ENCODE measurements around the gene TBPL1. TPM values are rescaled to one million over a fixed set of nuclear protein-coding genes. Genes with fewer than 3 reads are reported as not detected.

TBPL1 gene
- total RNA-seq, 1 experiment from 2014 or later, result 42.1 TPM

GRCh38 chr6:133952815-133953633 lies at the start of gene TBPL1 (continued):
- TF ChIP-seq E2F5 (CRISPR knock-in tag; IDR thresholded peaks at IDR 0.05), result peak; percentile 29; the same call in 1 of the 2 replicates
- TF ChIP-seq SMAD3 (CRISPR knock-in tag; IDR thresholded peaks at IDR 0.05; ENCODE audit: borderline replicate concordance), result no peak
- TF ChIP-seq JAZF1 (CRISPR knock-in tag; IDR thresholded peaks at IDR 0.05), result no peak
- TF ChIP-seq ZNF232 (CRISPR knock-in tag; IDR thresholded peaks at IDR 0.05), result no peak; the same call in 1 of the 2 replicates
- TF ChIP-seq FOXK1 (CRISPR knock-in tag; IDR thresholded peaks at IDR 0.05), result peak; percentile 90
- peak; percentile 80; the same call in 1 of the 2 replicates for TF ChIP-seq KAT7 (CRISPR knock-in tag; IDR thresholded peaks at IDR 0.05; ENCODE audit: borderline replicate concordance)
- TF ChIP-seq HMGXB4 (CRISPR knock-in tag; IDR thresholded peaks at IDR 0.05), result peak; percentile 33; the same call in 1 of the 2 replicates
- TF ChIP-seq RORB (CRISPR knock-in tag; IDR thresholded peaks at IDR 0.05), result no peak
- no peak for TF ChIP-seq FOXJ3 (CRISPR knock-in tag; IDR thresholded peaks at IDR 0.05; ENCODE audit: borderline replicate concordance)
- TF ChIP-seq, protein P1, sequence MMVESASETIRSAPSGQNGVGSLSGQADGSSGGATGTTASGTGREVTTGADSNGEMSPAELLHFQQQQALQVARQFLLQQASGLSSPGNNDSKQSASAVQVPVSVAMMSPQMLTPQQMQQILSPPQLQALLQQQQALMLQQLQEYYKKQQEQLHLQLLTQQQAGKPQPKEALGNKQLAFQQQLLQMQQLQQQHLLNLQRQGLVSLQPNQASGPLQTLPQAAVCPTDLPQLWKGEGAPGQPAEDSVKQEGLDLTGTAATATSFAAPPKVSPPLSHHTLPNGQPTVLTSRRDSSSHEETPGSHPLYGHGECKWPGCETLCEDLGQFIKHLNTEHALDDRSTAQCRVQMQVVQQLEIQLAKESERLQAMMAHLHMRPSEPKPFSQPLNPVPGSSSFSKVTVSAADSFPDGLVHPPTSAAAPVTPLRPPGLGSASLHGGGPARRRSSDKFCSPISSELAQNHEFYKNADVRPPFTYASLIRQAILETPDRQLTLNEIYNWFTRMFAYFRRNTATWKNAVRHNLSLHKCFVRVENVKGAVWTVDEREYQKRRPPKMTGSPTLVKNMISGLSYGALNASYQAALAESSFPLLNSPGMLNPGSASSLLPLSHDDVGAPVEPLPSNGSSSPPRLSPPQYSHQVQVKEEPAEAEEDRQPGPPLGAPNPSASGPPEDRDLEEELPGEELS (CRISPR knock-in tag; IDR thresholded peaks at IDR 0.05), result peak; percentile 87
- TF ChIP-seq, protein P2, sequence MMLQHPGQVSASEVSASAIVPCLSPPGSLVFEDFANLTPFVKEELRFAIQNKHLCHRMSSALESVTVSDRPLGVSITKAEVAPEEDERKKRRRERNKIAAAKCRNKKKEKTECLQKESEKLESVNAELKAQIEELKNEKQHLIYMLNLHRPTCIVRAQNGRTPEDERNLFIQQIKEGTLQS (CRISPR knock-in tag; conservative IDR thresholded peaks at IDR 0.05), result no peak
- 0 out of 2 replicates have a peak, but pooled peaks have one; percentile 36 for TF ChIP-seq ZNF423 (CRISPR knock-in tag; IDR thresholded peaks at IDR 0.05)
- TF ChIP-seq, protein P3, sequence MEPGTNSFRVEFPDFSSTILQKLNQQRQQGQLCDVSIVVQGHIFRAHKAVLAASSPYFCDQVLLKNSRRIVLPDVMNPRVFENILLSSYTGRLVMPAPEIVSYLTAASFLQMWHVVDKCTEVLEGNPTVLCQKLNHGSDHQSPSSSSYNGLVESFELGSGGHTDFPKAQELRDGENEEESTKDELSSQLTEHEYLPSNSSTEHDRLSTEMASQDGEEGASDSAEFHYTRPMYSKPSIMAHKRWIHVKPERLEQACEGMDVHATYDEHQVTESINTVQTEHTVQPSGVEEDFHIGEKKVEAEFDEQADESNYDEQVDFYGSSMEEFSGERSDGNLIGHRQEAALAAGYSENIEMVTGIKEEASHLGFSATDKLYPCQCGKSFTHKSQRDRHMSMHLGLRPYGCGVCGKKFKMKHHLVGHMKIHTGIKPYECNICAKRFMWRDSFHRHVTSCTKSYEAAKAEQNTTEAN (CRISPR knock-in tag; IDR thresholded peaks at IDR 0.05), result peak; percentile 62; the same call in 1 of the 2 replicates
- no peak for TF ChIP-seq ZNF219 (CRISPR knock-in tag; IDR thresholded peaks at IDR 0.05; ENCODE audit: borderline replicate concordance)
- 0 out of 2 replicates have a peak, but pooled peaks have one; percentile 44 for TF ChIP-seq ESRRA (CRISPR knock-in tag; IDR thresholded peaks at IDR 0.05; ENCODE audit: borderline replicate concordance)
- no peak for TF ChIP-seq IRF1 (CRISPR knock-in tag; IDR thresholded peaks at IDR 0.05)
- TF ChIP-seq FOXP1 (CRISPR knock-in tag; IDR thresholded peaks at IDR 0.05; ENCODE audit: borderline replicate concordance), result peak; percentile 89; the same call in 1 of the 2 replicates

DNA sequence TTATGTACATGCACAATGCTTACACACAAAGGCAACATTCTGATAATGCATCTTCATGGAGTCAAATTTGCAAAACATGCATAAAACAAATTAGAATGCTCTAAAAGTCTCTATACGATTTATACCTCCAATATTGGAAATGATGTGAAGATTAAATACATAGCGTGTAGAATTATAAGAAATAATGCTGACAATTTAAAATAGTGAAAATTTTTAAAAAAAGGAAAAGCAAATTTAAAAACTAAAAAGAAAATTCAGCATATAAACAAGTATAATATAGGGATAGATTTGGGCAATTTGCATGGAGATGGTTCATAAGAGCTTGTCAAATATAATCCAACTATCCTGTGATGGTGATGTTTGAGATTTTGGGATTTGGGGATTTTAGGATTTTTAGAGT lies 49.2 kb upstream of the TBPL1 start:
- Mint-ChIP-seq H3K27ac (no peak overlapping the region), H3K4me1 (no peaks in the 10 kb centered on the region; the same call in 1 of the 2 replicates), H3K9me3 (no peaks in the 10 kb centered on the region), H3K36me3 (no peaks in the 10 kb centered on the region), H3K4me3 (no peak overlapping the region), H3K27me3 (ENCODE audit: low read depth) (peaks cover under 1% of the 10 kb centered on the region)
- ChIA-PET CTCF (no interaction called here), POLR2A (no interaction called here)
- ATAC-seq (no peak), DNase-seq (ENCODE audit: low spot score) (no peak)
- TF ChIP-seq ZBTB21 (CRISPR knock-in tag; IDR thresholded peaks at IDR 0.05; ENCODE audit: borderline replicate concordance) (no peak), PRDM15 (CRISPR knock-in tag; IDR thresholded peaks at IDR 0.05) (no peak), ZNF671 (CRISPR knock-in tag; IDR thresholded peaks at IDR 0.05) (no peak), ZNF263 (CRISPR knock-in tag; IDR thresholded peaks at IDR 0.05; ENCODE audit: low read depth) (no peak), EMX1 (CRISPR knock-in tag; IDR thresholded peaks at IDR 0.05) (no peak), MYBL2 (CRISPR knock-in tag; IDR thresholded peaks at IDR 0.05) (no peak)
- TF ChIP-seq, protein P4, sequence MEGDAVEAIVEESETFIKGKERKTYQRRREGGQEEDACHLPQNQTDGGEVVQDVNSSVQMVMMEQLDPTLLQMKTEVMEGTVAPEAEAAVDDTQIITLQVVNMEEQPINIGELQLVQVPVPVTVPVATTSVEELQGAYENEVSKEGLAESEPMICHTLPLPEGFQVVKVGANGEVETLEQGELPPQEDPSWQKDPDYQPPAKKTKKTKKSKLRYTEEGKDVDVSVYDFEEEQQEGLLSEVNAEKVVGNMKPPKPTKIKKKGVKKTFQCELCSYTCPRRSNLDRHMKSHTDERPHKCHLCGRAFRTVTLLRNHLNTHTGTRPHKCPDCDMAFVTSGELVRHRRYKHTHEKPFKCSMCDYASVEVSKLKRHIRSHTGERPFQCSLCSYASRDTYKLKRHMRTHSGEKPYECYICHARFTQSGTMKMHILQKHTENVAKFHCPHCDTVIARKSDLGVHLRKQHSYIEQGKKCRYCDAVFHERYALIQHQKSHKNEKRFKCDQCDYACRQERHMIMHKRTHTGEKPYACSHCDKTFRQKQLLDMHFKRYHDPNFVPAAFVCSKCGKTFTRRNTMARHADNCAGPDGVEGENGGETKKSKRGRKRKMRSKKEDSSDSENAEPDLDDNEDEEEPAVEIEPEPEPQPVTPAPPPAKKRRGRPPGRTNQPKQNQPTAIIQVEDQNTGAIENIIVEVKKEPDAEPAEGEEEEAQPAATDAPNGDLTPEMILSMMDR (IDR thresholded peaks at IDR 0.05), result no peak
